Measurements from ENCODE around the gene TRIM31. TPM values are rescaled to one million over a fixed set of nuclear protein-coding genes. Genes with fewer than 3 reads are reported as not detected.

TRIM31 gene
- total RNA-seq, 2 donors from 2014 or later: not detected

- TF ChIP-seq, protein P1, sequence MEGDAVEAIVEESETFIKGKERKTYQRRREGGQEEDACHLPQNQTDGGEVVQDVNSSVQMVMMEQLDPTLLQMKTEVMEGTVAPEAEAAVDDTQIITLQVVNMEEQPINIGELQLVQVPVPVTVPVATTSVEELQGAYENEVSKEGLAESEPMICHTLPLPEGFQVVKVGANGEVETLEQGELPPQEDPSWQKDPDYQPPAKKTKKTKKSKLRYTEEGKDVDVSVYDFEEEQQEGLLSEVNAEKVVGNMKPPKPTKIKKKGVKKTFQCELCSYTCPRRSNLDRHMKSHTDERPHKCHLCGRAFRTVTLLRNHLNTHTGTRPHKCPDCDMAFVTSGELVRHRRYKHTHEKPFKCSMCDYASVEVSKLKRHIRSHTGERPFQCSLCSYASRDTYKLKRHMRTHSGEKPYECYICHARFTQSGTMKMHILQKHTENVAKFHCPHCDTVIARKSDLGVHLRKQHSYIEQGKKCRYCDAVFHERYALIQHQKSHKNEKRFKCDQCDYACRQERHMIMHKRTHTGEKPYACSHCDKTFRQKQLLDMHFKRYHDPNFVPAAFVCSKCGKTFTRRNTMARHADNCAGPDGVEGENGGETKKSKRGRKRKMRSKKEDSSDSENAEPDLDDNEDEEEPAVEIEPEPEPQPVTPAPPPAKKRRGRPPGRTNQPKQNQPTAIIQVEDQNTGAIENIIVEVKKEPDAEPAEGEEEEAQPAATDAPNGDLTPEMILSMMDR (conservative IDR thresholded peaks at IDR 0.05): no peak
- H3K27ac ChIP-seq (ENCODE audit: low read depth, low read length): no peak overlapping the region
- H3K9me3 ChIP-seq (ENCODE audit: control insufficient read depth, low read length): no peaks in the 10 kb centered on the region
- Mint-ChIP-seq H3K4me1 (peaks cover 5% of the 10 kb centered on the region), H3K27me3 (ENCODE audit: insufficient read depth) (peaks cover 68% of the 10 kb centered on the region), H3K27ac (no peak overlapping the region), H3K4me3 (no peak overlapping the region), H3K36me3 (ENCODE audit: low read depth) (no peaks in the 10 kb centered on the region), H3K9me3 (peaks cover 12% of the 10 kb centered on the region)
- no peak overlapping the region for H3K4me3 ChIP-seq (ENCODE audit: low read length)
- no peaks in the 10 kb centered on the region for H3K36me3 ChIP-seq (ENCODE audit: control insufficient read depth, insufficient read depth, low read length)
- no peak overlapping the region for H3K9ac ChIP-seq (ENCODE audit: extremely low read depth, low read length, poor library complexity, severe bottlenecking)
- peaks cover 50% of the 10 kb centered on the region for H3K27me3 ChIP-seq (ENCODE audit: control insufficient read depth, insufficient read depth, low read length, poor library complexity, severe bottlenecking)
- H3K4me1 ChIP-seq (ENCODE audit: control insufficient read depth, insufficient read depth, low read length): no peaks in the 10 kb centered on the region
- no peak for DNase-seq
- 73 to 87% methylated on average over 3 to 5 of the region's 5 CpGs for WGBS, 2 experiments (ENCODE audit: insufficient coverage in 1 of 2, insufficient read length in 1 of 2)
These were observed 25.0 kb downstream of the TRIM31 start for GRCh38 chr6:30087876-30088275.

- H3K4me1 ChIP-seq (ENCODE audit: control insufficient read depth, insufficient read depth, low read length): peaks cover 3% of the 10 kb centered on the region
- no peaks in the 10 kb centered on the region for H3K9me3 ChIP-seq (ENCODE audit: control insufficient read depth, low read length)
- DNase-seq: no peak
- H3K4me1 Mint-ChIP-seq: peaks cover 10% of the 10 kb centered on the region
- H3K4me3 Mint-ChIP-seq: no peak overlapping the region
- no peak overlapping the region for H3K4me3 ChIP-seq (ENCODE audit: low read length)
- WGBS, 2 experiments (ENCODE audit: insufficient coverage in 1 of 2, insufficient read length in 1 of 2): 0 to 64% methylated on average over 1 to 4 of the region's 4 CpGs
- H3K9ac ChIP-seq (ENCODE audit: extremely low read depth, low read length, poor library complexity, severe bottlenecking): no peak overlapping the region
- H3K9me3 Mint-ChIP-seq: no peaks in the 10 kb centered on the region
- H3K27ac ChIP-seq (ENCODE audit: low read depth, low read length): no peak overlapping the region
- no peak overlapping the region for H3K27ac Mint-ChIP-seq
- peaks cover 81% of the 10 kb centered on the region for H3K27me3 ChIP-seq (ENCODE audit: control insufficient read depth, insufficient read depth, low read length, poor library complexity, severe bottlenecking)
- H3K27me3 Mint-ChIP-seq (ENCODE audit: insufficient read depth): peaks cover 81% of the 10 kb centered on the region
- no peaks in the 10 kb centered on the region for H3K36me3 ChIP-seq (ENCODE audit: control insufficient read depth, insufficient read depth, low read length)
- TF ChIP-seq, protein P1 (conservative IDR thresholded peaks at IDR 0.05): no peak
- H3K36me3 Mint-ChIP-seq (ENCODE audit: low read depth): no peaks in the 10 kb centered on the region
These were observed 35.7 kb downstream of the TRIM31 start for GRCh38 chr6:30077218-30077617.

DNA sequence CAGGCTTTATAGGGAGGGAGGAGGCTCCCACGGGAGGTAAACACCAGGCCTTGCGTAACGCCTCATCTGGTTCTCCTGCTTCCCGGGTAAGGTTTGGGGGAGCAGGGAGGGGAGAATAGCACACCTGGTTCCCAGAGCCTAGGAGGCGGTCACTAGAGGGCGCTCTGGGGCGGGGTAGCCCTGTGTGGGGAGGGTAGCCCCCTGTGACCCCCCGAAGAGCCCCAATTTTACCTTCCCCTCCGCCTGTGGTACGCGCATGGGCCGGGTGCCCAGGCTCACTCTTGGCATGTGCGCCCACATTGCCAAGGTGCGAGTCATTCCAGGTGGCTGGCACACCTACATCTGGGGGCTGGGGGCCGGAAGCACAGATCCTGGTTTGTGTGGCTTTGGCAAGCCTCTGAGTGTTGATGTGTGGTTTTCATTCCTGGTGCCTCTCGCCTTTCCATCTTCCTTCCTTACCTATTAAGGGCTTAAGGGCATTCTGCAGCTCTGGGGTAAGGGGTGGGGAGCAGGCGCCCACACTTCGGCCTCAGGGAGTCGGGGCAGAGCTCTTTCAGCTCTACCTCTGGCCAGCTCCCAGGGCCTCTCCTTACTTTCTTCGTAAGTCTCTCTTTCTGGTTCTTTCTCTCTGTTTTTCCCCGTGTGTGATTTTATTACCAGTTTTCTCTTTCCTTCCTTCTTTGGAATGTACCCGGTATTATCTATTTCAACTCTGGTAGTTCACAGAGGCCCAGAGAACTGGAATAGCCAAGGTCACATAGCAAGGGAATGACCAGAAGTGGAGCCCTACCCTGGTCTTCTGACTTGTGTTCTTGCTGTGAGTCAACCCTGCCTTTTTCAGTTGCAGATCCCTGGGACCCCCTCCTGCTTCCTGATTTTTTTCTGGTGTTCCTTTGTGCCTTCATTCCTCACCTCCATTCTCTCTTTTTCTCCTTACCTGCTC is 36.8 kb downstream of the TRIM31 start:
- TF ChIP-seq, protein P1 (conservative IDR thresholded peaks at IDR 0.05): peak; percentile 85
- H3K36me3 ChIP-seq (ENCODE audit: control insufficient read depth, insufficient read depth, low read length): no peaks in the 10 kb centered on the region
- Mint-ChIP-seq H3K27ac (no peak overlapping the region), H3K9me3 (no peaks in the 10 kb centered on the region), H3K27me3 (ENCODE audit: insufficient read depth) (peaks cover 91% of the 10 kb centered on the region), H3K4me3 (peak overlapping the region; percentile 55), H3K36me3 (ENCODE audit: low read depth) (no peaks in the 10 kb centered on the region), H3K4me1 (peaks cover 16% of the 10 kb centered on the region)
- H3K27me3 ChIP-seq (ENCODE audit: control insufficient read depth, insufficient read depth, low read length, poor library complexity, severe bottlenecking): peaks cover 93% of the 10 kb centered on the region
- H3K4me1 ChIP-seq (ENCODE audit: control insufficient read depth, insufficient read depth, low read length): peaks cover 3% of the 10 kb centered on the region
- no peak overlapping the region for H3K9ac ChIP-seq (ENCODE audit: extremely low read depth, low read length, poor library complexity, severe bottlenecking)
- DNase-seq: peak; percentile 82
- no peak overlapping the region for H3K27ac ChIP-seq (ENCODE audit: low read depth, low read length)
- H3K9me3 ChIP-seq (ENCODE audit: control insufficient read depth, low read length): no peaks in the 10 kb centered on the region
- peak overlapping the region; percentile 63 for H3K4me3 ChIP-seq (ENCODE audit: low read length)
- 43 to 65% methylated on average over 6 to 21 of the region's 22 CpGs for WGBS, 2 experiments (ENCODE audit: insufficient coverage in 1 of 2, insufficient read length in 1 of 2)

All from endodermal cell (in vitro differentiated cells).